ENCODE results near the gene TMEM63C. TPM values are rescaled to one million over a fixed set of nuclear protein-coding genes. Genes with fewer than 3 reads are reported as not detected.
A peak's percentile ranks its signal among the peaks of the same experiment; 100 is the strongest.

Gene TMEM63C
- polyA plus RNA-seq, 3 donors, result 0.57 to 1.1 (median 0.81) TPM

- DNase-seq (ENCODE audit: extremely low read depth in 1 of 11, low read depth in 9 of 11, low spot score in 4 of 11), result no peak
These were observed 30.7 kb downstream of the TMEM63C start for GRCh38 chr14:77212097-77212870.

- DNase-seq (ENCODE audit: extremely low read depth in 1 of 11, low read depth in 9 of 11, low spot score in 4 of 11), result peak in 3 of 11 donors; percentile 8 to 18 (median 14)
These were observed 31.5 kb downstream of the TMEM63C start for GRCh38 chr14:77212943-77213678.

- no peak for DNase-seq (ENCODE audit: extremely low read depth in 1 of 11, low read depth in 9 of 11, low spot score in 4 of 11)
These were observed 32.0 kb downstream of the TMEM63C start for GRCh38 chr14:77213679-77214016.

GRCh38 chr14:77214216-77214615, 32.6 kb downstream of the TMEM63C start:
- no peak for DNase-seq (ENCODE audit: extremely low read depth in 1 of 11, low read depth in 9 of 11, low spot score in 4 of 11)

GRCh38 chr14:77217551-77217950, 36.0 kb downstream of the TMEM63C start:
- no peak for DNase-seq (ENCODE audit: extremely low read depth in 1 of 11, low read depth in 9 of 11, low spot score in 4 of 11)

- no peak for DNase-seq (ENCODE audit: extremely low read depth in 1 of 11, low read depth in 9 of 11, low spot score in 4 of 11)
These were observed 38.0 kb downstream of the TMEM63C start for GRCh38 chr14:77219591-77219990.

GRCh38 chr14:77220246-77221017, 38.8 kb downstream of the TMEM63C start:
- DNase-seq (ENCODE audit: extremely low read depth in 1 of 11, low read depth in 9 of 11, low spot score in 4 of 11), result no peak

GRCh38 chr14:77221241-77221871, 39.8 kb downstream of the TMEM63C start:
- DNase-seq (ENCODE audit: extremely low read depth in 1 of 11, low read depth in 9 of 11, low spot score in 4 of 11), result no peak

- no peak for DNase-seq (ENCODE audit: extremely low read depth in 1 of 11, low read depth in 9 of 11, low spot score in 4 of 11)
These were observed 41.1 kb downstream of the TMEM63C start for GRCh38 chr14:77222546-77223225.

GRCh38 chr14:77224212-77224611, 42.6 kb downstream of the TMEM63C start:
- DNase-seq (ENCODE audit: extremely low read depth in 1 of 11, low read depth in 9 of 11, low spot score in 4 of 11), result no peak

GRCh38 chr14:77225254-77225653, 43.7 kb downstream of the TMEM63C start:
- DNase-seq (ENCODE audit: extremely low read depth in 1 of 11, low read depth in 9 of 11, low spot score in 4 of 11), result no peak

- DNase-seq (ENCODE audit: extremely low read depth in 1 of 11, low read depth in 9 of 11, low spot score in 4 of 11), result no peak
These were observed 44.4 kb downstream of the TMEM63C start for GRCh38 chr14:77225892-77226557.

GRCh38 chr14:77228056-77228455, 46.5 kb downstream of the TMEM63C start:
- no peak for DNase-seq (ENCODE audit: extremely low read depth in 1 of 11, low read depth in 9 of 11, low spot score in 4 of 11)

- no peak for DNase-seq (ENCODE audit: extremely low read depth in 1 of 11, low read depth in 9 of 11, low spot score in 4 of 11)
These were observed 49.3 kb downstream of the TMEM63C start for GRCh38 chr14:77230914-77231313.

GRCh38 chr14:77231721-77232120, 50.1 kb downstream of the TMEM63C start:
- DNase-seq (ENCODE audit: extremely low read depth in 1 of 11, low read depth in 9 of 11, low spot score in 4 of 11), result no peak

- no peak for DNase-seq (ENCODE audit: extremely low read depth in 1 of 11, low read depth in 9 of 11, low spot score in 4 of 11)
These were observed 55.2 kb downstream of the TMEM63C start for GRCh38 chr14:77236814-77237213.

GRCh38 chr14:77238356-77238755, 56.8 kb downstream of the TMEM63C start:
- no peak for DNase-seq (ENCODE audit: extremely low read depth in 1 of 11, low read depth in 9 of 11, low spot score in 4 of 11)

- no peak for DNase-seq (ENCODE audit: extremely low read depth in 1 of 11, low read depth in 9 of 11, low spot score in 4 of 11)
These were observed 57.4 kb downstream of the TMEM63C start for GRCh38 chr14:77238996-77239395.
